COLO829 (cell line): Measurements from ENCODE around the gene AGER.
"Not testable (repeated sequence)": the region's sequence is repeated elsewhere in the genome, so short reads cannot be mapped to it uniquely, and the experiment has no call there.

Experiments used
- DNase-seq: peaks from one replicate; pipeline ENCODE4 v3.0.0; 2012; ENCODE audit warnings: low spot score

The AGER gene

GRCh38 chr6:32148289-32149091 is 35.6 kb downstream of the AGER start:
- DNase-seq, result no peak

GRCh38 chr6:32147401-32148132 is 36.5 kb downstream of the AGER start:
- no peak for DNase-seq

- DNase-seq, result no peak
These were observed 37.4 kb downstream of the AGER start for GRCh38 chr6:32146687-32147086.

- no peak for DNase-seq
These were observed 37.8 kb downstream of the AGER start for GRCh38 chr6:32146287-32146686.

GRCh38 chr6:32144238-32144637 is 39.8 kb downstream of the AGER start:
- not testable (repeated sequence) for DNase-seq

- no peak for DNase-seq
These were observed 43.5 kb downstream of the AGER start for GRCh38 chr6:32140420-32141046.

- no peak for DNase-seq
These were observed 44.5 kb downstream of the AGER start for GRCh38 chr6:32139590-32139989.

- no peak for DNase-seq
These were observed 46.6 kb downstream of the AGER start for GRCh38 chr6:32137454-32137853.

- no peak for DNase-seq
These were observed 50.3 kb downstream of the AGER start for GRCh38 chr6:32133786-32134185.

GRCh38 chr6:32132110-32132509 is 51.9 kb downstream of the AGER start:
- no peak for DNase-seq

- DNase-seq, result no peak
These were observed 52.6 kb downstream of the AGER start for GRCh38 chr6:32131439-32131948.
